Neural progenitor cell (in vitro differentiated cells): Measurements from ENCODE around the gene ALK. TPM values are rescaled to one million over a fixed set of nuclear protein-coding genes. Genes with fewer than 3 reads are reported as not detected.

ENCODE experiments used
- DNase-seq: peaks from one replicate; pipeline ENCODE4 v3.0.0-alpha.2; 2016; ENCODE audit warnings: low spot score
- H2AFZ ChIP-seq: fragments of 200-600 bp; sonication (generic); replicated peaks from 2 replicates; pipeline ENCODE4 v1.6.1; 2016; ENCODE audit warnings: antibody characterized with exemption
- H3F3A ChIP-seq: fragments of 200-600 bp; sonication (generic); 2 replicates; pipeline ENCODE4 v1.6.1; 2016; ENCODE audit warnings: antibody characterized with exemption, low read depth
- H3K27ac ChIP-seq: fragments of 200-600 bp; sonication (generic); 2 replicates; pipeline ENCODE4 v1.5.1; 2016; ENCODE audit warnings: mild to moderate bottlenecking
- H3K27me3 ChIP-seq: fragments of 200-600 bp; sonication (generic); 2 replicates; pipeline ENCODE4 v1.6.1; 2016; ENCODE audit warnings: mild to moderate bottlenecking, moderate library complexity
- H3K36me3 ChIP-seq: fragments of 200-600 bp; sonication (generic); 2 replicates; pipeline ENCODE4 v1.5.1; 2016
- H3K4me1 ChIP-seq: fragments of 200-600 bp; sonication (generic); 2 replicates; pipeline ENCODE4 v1.6.1; 2016; ENCODE audit warnings: mixed run types
- H3K4me2 ChIP-seq: fragments of 200-600 bp; sonication (generic); 2 replicates; pipeline ENCODE4 v1.6.1; 2016
- H3K4me3 ChIP-seq: fragments of 200-600 bp; sonication (generic); 2 replicates; pipeline ENCODE4 v1.5.1; 2016
- H3K79me2 ChIP-seq: fragments of 200-600 bp; sonication (generic); 2 replicates; pipeline ENCODE4 v1.6.1; 2016; ENCODE audit warnings: low read depth
- H3K9ac ChIP-seq: fragments of 200-600 bp; sonication (generic); 2 replicates; pipeline ENCODE4 v1.6.1; 2016
- H3K9me3 ChIP-seq: fragments of 200-600 bp; sonication (generic); 2 replicates; pipeline ENCODE4 v1.5.1; 2016; ENCODE audit warnings: low read depth
- H4K20me1 ChIP-seq: fragments of 200-600 bp; sonication (generic); 2 replicates; pipeline ENCODE4 v1.6.1; 2016; ENCODE audit warnings: low read depth
- H3K27ac Mint-ChIP-seq: 3 replicates; pipeline ENCODE4 v1.8.0; 2021; ENCODE audit warnings: mixed read lengths
- H3K27me3 Mint-ChIP-seq: 2 replicates; pipeline ENCODE4 v1.8.0; 2022; ENCODE audit warnings: low read depth, mild to moderate bottlenecking, inconsistent platforms, moderate library complexity, mixed read lengths; ENCODE audit not compliant: insufficient read depth
- H3K36me3 Mint-ChIP-seq: 3 replicates; pipeline ENCODE4 v1.8.0; 2021; ENCODE audit warnings: mixed read lengths
- H3K4me1 Mint-ChIP-seq: 3 replicates; pipeline ENCODE4 v1.8.0; 2021; ENCODE audit warnings: mixed read lengths
- H3K4me3 Mint-ChIP-seq: 3 replicates; pipeline ENCODE4 v1.8.0; 2021; ENCODE audit warnings: mild to moderate bottlenecking, moderate library complexity, mixed read lengths
- H3K9me3 Mint-ChIP-seq: 3 replicates; pipeline ENCODE4 v1.8.0; 2020; ENCODE audit warnings: mixed read lengths
- CTCF ChIP-seq: fragments of 200-600 bp; sonication (generic); IDR thresholded peaks from 2 replicates; pipeline ENCODE4 v1.5.1; 2017; ENCODE audit warnings: antibody characterized with exemption, mild to moderate bottlenecking
- EZH2 ChIP-seq: fragments of 200-600 bp; sonication (generic); IDR thresholded peaks from 2 replicates; pipeline ENCODE4 v1.6.1; 2017; ENCODE audit warnings: antibody characterized with exemption, mild to moderate bottlenecking, moderate library complexity
- EZH2phosphoT487 ChIP-seq: fragments of 200-600 bp; sonication (generic); IDR thresholded peaks from 2 replicates; pipeline ENCODE4 v1.6.1; 2017; ENCODE audit warnings: antibody characterized with exemption
- total RNA-seq: library from RNA; depleted of rRNA; stranded (reverse); fragments of >200 nt; gene quantifications from 2 replicates; pipeline ENCODE4 v1.2.3, GENCODE V29; 2015; ENCODE audit warnings: low replicate concordance

Gene ALK
- total RNA-seq, 1 donor from 2014 or later, result not detected

DNA sequence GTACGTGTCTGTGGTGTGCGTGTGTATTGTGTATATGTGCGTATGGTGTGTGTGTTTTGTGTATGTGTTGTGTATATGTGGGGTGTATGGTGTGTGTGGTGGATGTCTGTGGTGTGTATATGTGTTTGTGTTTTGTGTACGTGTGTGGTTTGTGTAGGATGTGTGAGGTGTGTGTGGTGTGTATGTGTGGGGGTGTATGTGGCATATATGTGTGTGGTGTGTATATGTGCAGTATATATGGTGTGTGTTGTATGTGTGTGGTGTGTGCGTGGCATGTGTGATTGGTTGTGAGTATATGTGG is 704.8 kb downstream of the ALK start:
- no peak for DNase-seq
- H3K9me3 Mint-ChIP-seq, result no peaks in the 10 kb centered on the region
- H3K27ac Mint-ChIP-seq, result no peak overlapping the region
- no peak overlapping the region for H3K27ac ChIP-seq
- peaks cover 4% of the 10 kb centered on the region for H3K27me3 Mint-ChIP-seq
- no peak overlapping the region for H3K9ac ChIP-seq
- H3K36me3 ChIP-seq, result no peaks in the 10 kb centered on the region
- no peak overlapping the region for H2AFZ ChIP-seq
- H4K20me1 ChIP-seq, result no peaks in the 10 kb centered on the region
- no peaks in the 10 kb centered on the region for H3K36me3 Mint-ChIP-seq
- H3K4me1 Mint-ChIP-seq, result peaks cover 16% of the 10 kb centered on the region
- H3F3A ChIP-seq, result no peaks in the 10 kb centered on the region
- no peaks in the 10 kb centered on the region for H3K79me2 ChIP-seq
- no peaks in the 10 kb centered on the region for H3K27me3 ChIP-seq
- no peak overlapping the region for H3K4me3 ChIP-seq
- no peak for TF ChIP-seq CTCF
- TF ChIP-seq EZH2phosphoT487, result no peak
- TF ChIP-seq EZH2, result no peak
- no peak overlapping the region for H3K4me2 ChIP-seq
- H3K4me1 ChIP-seq, result peaks cover 4% of the 10 kb centered on the region
- no peaks in the 10 kb centered on the region for H3K9me3 ChIP-seq
- no peak overlapping the region for H3K4me3 Mint-ChIP-seq

DNA sequence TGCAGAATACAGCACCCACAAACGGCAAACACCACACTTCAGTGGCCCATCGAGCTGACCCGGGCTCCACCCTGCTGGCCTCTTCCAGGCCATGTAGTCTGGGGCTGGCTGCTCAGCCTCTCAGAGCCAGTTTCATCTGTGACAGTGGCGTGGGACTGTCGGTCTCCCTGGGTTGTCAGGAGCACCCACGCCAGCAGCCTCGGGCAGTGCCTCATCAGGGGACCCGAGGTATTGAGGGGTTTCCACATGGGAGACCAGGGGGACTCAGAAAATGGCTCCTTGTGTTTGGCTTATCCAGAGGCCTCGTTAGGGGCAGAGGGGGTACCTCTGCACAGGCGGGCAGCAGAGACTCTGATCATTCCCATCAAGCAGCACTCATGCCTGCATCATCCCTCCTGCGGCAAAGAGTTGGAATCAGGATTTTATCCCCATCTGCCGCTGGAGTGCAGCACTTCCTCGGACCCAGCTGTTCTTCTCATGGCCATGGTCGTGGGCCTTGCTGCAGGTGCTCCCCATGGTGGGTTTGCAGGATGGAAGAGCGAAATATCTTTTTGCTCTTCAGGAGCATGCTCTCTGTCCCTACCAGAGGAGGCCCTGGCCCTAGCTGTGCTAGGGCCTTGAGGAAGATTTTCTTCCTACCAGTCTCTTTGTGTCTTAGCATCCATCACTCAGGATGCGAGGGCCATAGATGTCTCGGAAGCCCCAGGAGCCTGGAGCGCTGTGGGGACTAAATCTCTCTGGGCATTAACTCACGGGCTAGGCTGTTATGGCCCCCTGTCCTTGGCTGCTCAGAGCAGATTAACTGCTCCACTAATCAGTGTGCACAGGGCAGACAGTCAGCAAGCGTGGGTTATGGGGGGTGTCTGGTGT is 705.4 kb downstream of the ALK start:
- Mint-ChIP-seq H3K9me3 (no peaks in the 10 kb centered on the region), H3K36me3 (no peaks in the 10 kb centered on the region), H3K4me3 (no peak overlapping the region), H3K4me1 (peaks cover 16% of the 10 kb centered on the region), H3K27ac (no peak overlapping the region), H3K27me3 (peaks cover 4% of the 10 kb centered on the region)
- H3K9me3 ChIP-seq, result no peaks in the 10 kb centered on the region
- H3F3A ChIP-seq, result no peaks in the 10 kb centered on the region
- no peak overlapping the region for H3K9ac ChIP-seq
- H3K36me3 ChIP-seq, result no peaks in the 10 kb centered on the region
- no peak overlapping the region for H3K4me3 ChIP-seq
- H3K4me1 ChIP-seq, result peaks cover 4% of the 10 kb centered on the region
- H3K27me3 ChIP-seq, result no peaks in the 10 kb centered on the region
- H3K79me2 ChIP-seq, result no peaks in the 10 kb centered on the region
- DNase-seq, result no peak
- H3K4me2 ChIP-seq, result no peak overlapping the region
- TF ChIP-seq EZH2 (no peak), CTCF (no peak), EZH2phosphoT487 (no peak)
- no peak overlapping the region for H2AFZ ChIP-seq
- H3K27ac ChIP-seq, result no peak overlapping the region
- H4K20me1 ChIP-seq, result no peaks in the 10 kb centered on the region

- no peaks in the 10 kb centered on the region for H3K36me3 ChIP-seq
- no peak overlapping the region for H3K9ac ChIP-seq
- Mint-ChIP-seq H3K9me3 (no peaks in the 10 kb centered on the region), H3K36me3 (no peaks in the 10 kb centered on the region), H3K27me3 (peaks cover 4% of the 10 kb centered on the region), H3K4me1 (peaks cover 16% of the 10 kb centered on the region), H3K4me3 (no peak overlapping the region), H3K27ac (peak overlapping the region; percentile 32)
- TF ChIP-seq EZH2phosphoT487, result no peak
- no peak for TF ChIP-seq EZH2
- TF ChIP-seq CTCF, result no peak
- no peak overlapping the region for H2AFZ ChIP-seq
- no peak for DNase-seq
- no peak overlapping the region for H3K27ac ChIP-seq
- peaks cover 4% of the 10 kb centered on the region for H3K4me1 ChIP-seq
- no peaks in the 10 kb centered on the region for H3F3A ChIP-seq
- no peak overlapping the region for H3K4me2 ChIP-seq
- H3K79me2 ChIP-seq, result no peaks in the 10 kb centered on the region
- H3K27me3 ChIP-seq, result no peaks in the 10 kb centered on the region
- no peaks in the 10 kb centered on the region for H3K9me3 ChIP-seq
- H3K4me3 ChIP-seq, result no peak overlapping the region
- H4K20me1 ChIP-seq, result no peaks in the 10 kb centered on the region
These were observed 706.3 kb downstream of the ALK start for GRCh38 chr2:29215073-29215472.
